Small intestine (tissue), 7 donors: ENCODE results near the gene HOXA7. TPM values are rescaled to one million over a fixed set of nuclear protein-coding genes. Genes with fewer than 3 reads are reported as not detected.

Source experiments
- DNase-seq, 2 donors: peaks; one replicate each; pipeline versions ENCODE4 v3.0.0 to v3.0.0-alpha.2; 2013
- FAIRE-seq: peaks from 2 replicates; lab custom pipeline; 2012; peaks lifted over from hg19 to GRCh38; lab: Jason Lieb, UNC
- H3K27ac ChIP-seq, 3 donors: one replicate each; pipeline ENCODE4 v1.5.1; 2013; ENCODE audit warnings: low read length in 2 of 3, mild to moderate bottlenecking in 2 of 3, control low read depth in 1 of 3, inconsistent platforms in 1 of 3, low read depth in 1 of 3, moderate library complexity in 1 of 3
- H3K27me3 ChIP-seq, 3 donors: one replicate each; pipeline ENCODE4 v1.6.1; 2013; ENCODE audit warnings: low read length in 3 of 3, inconsistent platforms in 1 of 3; ENCODE audit not compliant: control insufficient read depth in 3 of 3, insufficient read depth in 3 of 3
- H3K36me3 ChIP-seq, 3 donors: one replicate each; pipeline ENCODE4 v1.6.1; 2013; ENCODE audit warnings: low read length in 3 of 3, inconsistent platforms in 1 of 3, low read depth in 1 of 3, mild to moderate bottlenecking in 1 of 3, moderate library complexity in 1 of 3; ENCODE audit not compliant: control insufficient read depth in 3 of 3, insufficient read depth in 2 of 3
- H3K4me1 ChIP-seq, 3 donors: one replicate each; pipeline ENCODE4 v1.6.1; 2013; ENCODE audit warnings: low read length in 2 of 3, inconsistent platforms in 1 of 3, low read depth in 1 of 3, mild to moderate bottlenecking in 1 of 3, moderate library complexity in 1 of 3; ENCODE audit not compliant: control insufficient read depth in 3 of 3, insufficient read depth in 2 of 3
- H3K4me3 ChIP-seq, 3 donors: one replicate each; pipeline ENCODE4 v1.5.1; 2013; ENCODE audit warnings: low read length in 3 of 3, control low read depth in 1 of 3, inconsistent platforms in 1 of 3, low read depth in 1 of 3, mild to moderate bottlenecking in 1 of 3, moderate library complexity in 1 of 3
- H3K9me3 ChIP-seq, 2 donors: one replicate each; pipeline ENCODE4 v1.6.1; 2013; ENCODE audit warnings: low read depth in 1 of 2, low read length in 1 of 2; ENCODE audit not compliant: control insufficient read depth in 2 of 2, insufficient read depth in 1 of 2
- WGBS, 3 donors: extraction: QIAGEN DNeasy Blood & Tissue Kit; methylation state at CpG; one replicate each; pipeline ENCODE4 v1.1.7; 2013; 5-methylcytosine and 5-hydroxymethylcytosine counted together
- polyA plus RNA-seq, 4 donors: library from polyadenylated mRNA; stranded (reverse) in 3 of 4; unstranded in 1 of 4; fragments of 200-250 nt in 3 of 4; fragments of 120-200 nt in 1 of 4; gene quantifications; one replicate each; pipeline versions ENCODE4 v1.2.1 to v1.2.3, GENCODE V29; 2013
- donor health status: healthy with polysubstance abuse.
- donor health status: control.
- donor health status: control.
- donor health status: Bipolar disorder and iron deficiency.
- donor health status: healthy.

HOXA7 gene
- polyA plus RNA-seq, 4 donors: 1.1 to 16.9 (median 1.9) TPM; not detected in 1

DNA sequence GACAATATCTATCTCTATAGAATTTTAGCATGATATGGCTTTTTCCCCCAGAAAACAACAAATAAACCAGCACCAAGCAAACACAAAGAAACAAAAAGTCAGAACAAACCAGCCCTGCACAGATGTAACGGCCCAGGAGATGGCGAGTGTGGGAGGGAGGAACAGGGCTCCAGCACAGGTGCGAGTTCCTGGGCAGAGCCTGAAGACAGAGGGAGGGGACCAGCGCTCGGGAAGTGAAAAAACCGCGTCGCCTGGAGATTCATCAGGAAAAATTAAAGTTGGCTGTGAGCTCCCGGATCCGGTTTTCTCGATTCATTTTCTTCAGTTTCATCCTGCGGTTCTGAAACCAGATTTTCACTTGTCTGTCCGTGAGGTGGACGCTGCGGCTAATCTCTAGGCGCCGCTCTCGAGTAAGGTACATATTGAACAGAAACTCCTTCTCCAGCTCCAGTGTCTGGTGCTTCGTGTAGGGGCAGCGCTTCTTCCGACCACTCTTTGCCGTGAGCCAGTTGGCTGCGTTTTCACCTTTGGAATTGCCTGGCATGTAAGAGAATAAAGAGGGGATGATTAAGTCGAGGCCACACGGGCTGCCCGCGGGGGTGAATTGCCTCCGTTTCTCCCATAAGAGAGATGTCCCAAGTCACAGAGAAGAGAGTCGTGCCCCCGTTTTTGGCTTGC lies 15.3 kb upstream of the HOXA7 start:
- H3K27ac ChIP-seq: peak overlapping the region in 1 of 3 donors; percentile 42
- H3K9me3 ChIP-seq: peaks cover 0 to 14% of the 10 kb centered on the region in 2 donors
- peaks cover 20 to 93% (median 78%) of the 10 kb centered on the region in 3 donors for H3K27me3 ChIP-seq
- FAIRE-seq (no peak), DNase-seq (no peak)
- peaks cover 0 to 6% (median 0%) of the 10 kb centered on the region in 3 donors for H3K4me1 ChIP-seq
- 4 to 8% (median 6%) methylated on average over 30 of the region's 30 CpGs for WGBS, 3 donors
- H3K36me3 ChIP-seq: peaks cover 0 to 7% (median 0%) of the 10 kb centered on the region in 3 donors
- peak overlapping the region in 2 of 3 donors; percentile 9 to 47 for H3K4me3 ChIP-seq

DNA sequence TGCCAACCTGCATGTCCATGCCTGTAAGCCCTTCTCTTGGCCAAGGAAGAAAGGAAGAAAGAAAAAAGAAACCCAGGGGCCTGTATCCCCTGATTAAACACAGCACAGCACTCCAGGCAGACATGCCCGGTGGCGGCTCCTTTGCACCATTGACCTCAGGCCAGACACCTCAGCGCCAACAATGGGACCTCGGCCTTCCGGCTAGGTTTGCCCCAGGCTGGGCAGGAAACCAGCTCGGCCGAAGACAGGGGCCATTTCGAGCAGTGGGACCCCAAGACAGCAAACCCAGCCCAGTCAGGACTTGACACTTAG lies 14.8 kb upstream of the HOXA7 start:
- WGBS, 3 donors: 6 to 12% (median 11%) methylated on average over 8 of the region's 8 CpGs
- FAIRE-seq (no peak), DNase-seq (no peak)
- H3K4me1 ChIP-seq: peaks cover 0 to 6% (median 0%) of the 10 kb centered on the region in 3 donors
- H3K27ac ChIP-seq: peak overlapping the region in 1 of 3 donors; percentile 42
- peaks cover 0 to 7% (median 0%) of the 10 kb centered on the region in 3 donors for H3K36me3 ChIP-seq
- peaks cover 20 to 93% (median 82%) of the 10 kb centered on the region in 3 donors for H3K27me3 ChIP-seq
- H3K9me3 ChIP-seq: peaks cover 0 to 16% of the 10 kb centered on the region in 2 donors
- H3K4me3 ChIP-seq: peak overlapping the region in 2 of 3 donors; percentile 9 to 47

DNA sequence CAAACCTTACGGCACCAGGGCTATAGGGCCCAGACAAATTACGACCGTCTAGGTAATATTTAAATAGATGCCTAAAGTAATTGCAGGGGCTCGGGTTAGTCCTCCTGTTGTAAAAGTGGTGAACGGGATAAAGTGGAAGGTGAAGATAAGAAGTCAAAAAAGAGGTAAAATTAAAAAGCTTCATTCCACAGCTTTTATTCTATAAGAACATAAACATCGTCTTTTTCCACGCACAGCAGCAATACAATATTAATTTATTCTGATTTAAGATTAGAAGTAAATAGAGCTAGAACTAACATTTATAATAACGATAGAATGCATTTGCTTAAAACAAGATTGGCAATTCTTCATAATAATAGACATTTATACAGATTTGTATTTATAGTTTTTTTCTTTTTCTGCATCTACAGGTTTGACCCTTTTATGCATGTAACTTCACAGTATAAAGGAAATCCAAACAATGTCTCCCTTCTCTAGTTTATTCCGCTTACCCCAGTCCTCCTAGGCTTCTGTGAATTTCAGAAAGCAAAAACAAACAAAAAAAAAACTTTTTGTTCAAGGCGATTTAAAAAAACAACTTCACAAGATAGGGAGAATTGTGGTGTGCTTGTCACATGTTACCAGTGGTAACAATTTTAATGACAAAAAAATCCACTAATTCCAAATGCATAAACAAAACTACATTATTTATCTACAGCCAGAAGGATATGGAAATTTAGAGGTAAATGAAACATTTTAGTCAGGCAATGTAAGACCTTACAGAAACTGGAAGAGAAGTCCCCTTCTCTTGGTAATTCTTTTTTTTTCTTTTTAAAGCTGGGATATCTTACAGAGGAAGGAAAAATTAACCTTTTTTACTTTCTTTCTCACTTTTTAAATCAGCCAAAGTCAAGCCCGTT lies 14.2 kb upstream of the HOXA7 start:
- Histone ChIP-seq H3K4me3 (peak overlapping the region in 2 of 3 donors; percentile 47 to 51), H3K27me3 (peaks cover 20 to 93% (median 84%) of the 10 kb centered on the region in 3 donors), H3K36me3 (peaks cover 0 to 7% (median 0%) of the 10 kb centered on the region in 3 donors), H3K4me1 (peaks cover 0 to 6% (median 0%) of the 10 kb centered on the region in 3 donors), H3K9me3 (peaks cover 0 to 19% of the 10 kb centered on the region in 2 donors), H3K27ac (peak overlapping the region in 1 of 3 donors; percentile 55)
- DNase-seq (no peak), FAIRE-seq (no peak)
- WGBS, 3 donors: 14 to 24% (median 20%) methylated on average over 11 of the region's 11 CpGs

DNA sequence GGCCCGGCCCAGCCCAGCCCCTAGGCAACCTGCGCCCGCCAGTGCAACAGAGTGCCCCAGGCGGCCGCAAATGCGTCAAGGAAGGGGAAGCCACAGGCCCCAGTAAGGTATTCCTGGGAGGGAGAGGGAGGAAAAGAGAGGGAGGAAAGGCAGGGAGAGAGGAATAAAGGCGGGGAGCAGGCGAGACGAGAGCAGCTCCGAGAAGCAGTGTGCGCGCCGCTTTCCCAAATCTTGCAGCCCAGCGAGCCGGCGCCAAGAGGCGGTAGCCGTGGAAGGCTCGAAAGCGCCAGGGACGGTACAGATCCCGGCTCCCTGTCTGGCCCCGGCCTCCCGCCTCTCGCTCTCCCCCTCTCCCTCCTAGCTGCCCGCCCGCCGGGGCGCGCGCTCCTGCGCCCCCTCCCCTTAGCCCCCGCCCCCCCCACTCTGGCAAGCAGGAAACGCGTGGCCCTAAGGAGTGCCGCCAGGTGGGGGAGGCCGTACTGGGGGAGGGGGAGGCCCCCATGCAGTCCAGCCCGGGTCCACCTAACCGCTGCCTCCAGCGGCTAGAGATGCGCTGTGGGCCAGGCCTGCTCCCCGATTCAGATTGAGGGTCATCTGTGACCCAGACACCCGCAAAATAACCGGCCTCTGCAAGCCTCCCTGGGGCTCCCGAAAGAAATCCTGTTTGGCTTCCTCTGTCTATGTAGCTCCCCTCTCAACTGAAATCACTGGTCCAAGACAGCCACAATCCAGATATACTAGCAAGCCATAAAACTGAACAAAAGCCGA lies 13.4 kb upstream of the HOXA7 start:
- FAIRE-seq: no peak
- peaks cover 0 to 6% (median 0%) of the 10 kb centered on the region in 3 donors for H3K4me1 ChIP-seq
- H3K9me3 ChIP-seq: peaks cover 0 to 19% of the 10 kb centered on the region in 2 donors

DNA sequence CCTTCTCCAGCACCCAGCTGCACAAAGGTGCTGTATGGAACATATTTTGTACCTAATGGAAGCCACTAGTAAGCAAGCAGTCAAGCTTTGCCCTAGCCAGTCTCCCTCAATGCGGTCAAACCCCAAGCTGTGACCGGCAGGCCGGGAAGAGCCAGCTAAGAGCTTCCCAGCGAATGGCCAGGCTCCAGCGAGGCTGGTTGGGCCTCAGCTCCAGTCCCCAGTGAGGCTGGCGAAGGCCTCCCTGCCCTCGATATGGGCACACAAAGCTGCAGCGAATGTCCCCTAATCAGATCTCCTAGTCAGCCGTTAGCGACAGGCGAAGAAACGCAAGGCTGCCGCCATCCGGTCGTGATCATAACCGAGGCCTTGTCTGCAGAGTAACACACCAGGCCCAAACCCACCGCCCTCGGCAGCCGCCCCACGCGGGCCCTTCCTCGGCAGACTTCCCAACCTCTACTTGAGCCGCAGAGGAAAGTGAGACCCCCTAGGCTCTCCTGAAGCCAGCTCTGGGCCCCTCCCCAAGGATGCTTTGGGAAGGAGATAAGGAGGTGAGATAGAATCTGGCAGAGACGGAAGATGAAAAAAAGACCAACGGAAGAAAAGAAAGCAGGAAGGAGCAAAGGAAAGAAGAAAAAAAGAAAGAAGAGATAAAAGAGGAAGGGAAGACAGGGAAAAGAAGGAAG lies 11.9 kb upstream of the HOXA7 start:
- DNase-seq (peak in 1 of 2 donors; percentile 66), FAIRE-seq (no peak)
- Histone ChIP-seq H3K27me3 (peaks cover 19 to 93% (median 84%) of the 10 kb centered on the region in 3 donors), H3K4me3 (peak overlapping the region in 1 of 3 donors; percentile 42), H3K27ac (peak overlapping the region in 1 of 3 donors; percentile 61), H3K36me3 (peaks cover 0 to 9% (median 0%) of the 10 kb centered on the region in 3 donors), H3K9me3 (peaks cover 0 to 19% of the 10 kb centered on the region in 2 donors), H3K4me1 (peaks cover 0 to 5% (median 0%) of the 10 kb centered on the region in 3 donors)
- WGBS, 3 donors: 13 to 20% (median 13%) methylated on average over 25 of the region's 25 CpGs

More for the DNA sequence above, 13.4 kb upstream of the HOXA7 start:
- no peak for DNase-seq
- Histone ChIP-seq H3K36me3 (peaks cover 0 to 7% (median 0%) of the 10 kb centered on the region in 3 donors), H3K4me3 (peak overlapping the region in 2 of 3 donors; percentile 42 to 51), H3K27me3 (peaks cover 17 to 93% (median 84%) of the 10 kb centered on the region in 3 donors), H3K27ac (peak overlapping the region in 1 of 3 donors; percentile 55)
- 3% methylated on average over 31 to 46 of the region's 46 CpGs for WGBS, 3 donors

DNA sequence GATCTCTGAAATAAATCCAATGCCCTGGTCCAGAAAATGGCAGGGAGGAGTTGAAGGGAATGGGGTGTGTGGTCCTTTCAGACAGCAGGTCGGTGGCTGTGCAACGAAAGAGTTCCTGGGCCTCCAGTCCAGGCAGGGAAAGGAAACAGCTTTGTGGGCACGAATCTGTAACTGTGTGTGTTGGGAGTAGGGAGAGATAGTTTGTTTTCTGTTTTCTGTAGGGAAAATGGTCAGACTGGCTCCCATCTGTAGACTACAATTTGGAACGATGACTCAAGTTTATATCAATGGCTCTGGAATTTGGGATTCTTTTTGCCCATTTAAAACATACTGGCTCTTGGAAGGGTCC lies 11.4 kb upstream of the HOXA7 start:
- Histone ChIP-seq H3K36me3 (peaks cover 0 to 11% (median 0%) of the 10 kb centered on the region in 3 donors), H3K4me3 (peak overlapping the region in 2 of 3 donors; percentile 9 to 42), H3K9me3 (peaks cover 0 to 19% of the 10 kb centered on the region in 2 donors), H3K27ac (peak overlapping the region in 1 of 3 donors; percentile 61), H3K27me3 (peaks cover 18 to 95% (median 82%) of the 10 kb centered on the region in 3 donors), H3K4me1 (peaks cover 0 to 5% (median 0%) of the 10 kb centered on the region in 3 donors)
- 26 to 31% (median 28%) methylated on average over 4 of the region's 4 CpGs for WGBS, 3 donors
- DNase-seq (no peak), FAIRE-seq (no peak)
